Spinal cord (tissue), 10 donors: ENCODE data around the gene CNNM4. TPM values are rescaled to one million over a fixed set of nuclear protein-coding genes. Genes with fewer than 3 reads are reported as not detected.
A peak's percentile ranks its signal among the peaks of the same experiment; 100 is the strongest.
"Not testable (repeated sequence)": the region's sequence is repeated elsewhere in the genome, so short reads cannot be mapped to it uniquely, and the experiment has no call there.

Experiments
- DNase-seq, 6 donors: peaks; one replicate each; pipeline versions ENCODE4 v3.0.0 to v3.0.0-alpha.2; 2013 to 2015; ENCODE audit warnings: low spot score in 6 of 6, low read depth in 4 of 6
- H3K27ac ChIP-seq: one replicate; pipeline ENCODE4 v1.5.1; 2013; ENCODE audit warnings: low read depth, low read length, control low read depth
- H3K27me3 ChIP-seq: one replicate; pipeline ENCODE4 v1.6.1; 2013; ENCODE audit warnings: low read length; ENCODE audit not compliant: control insufficient read depth, insufficient read depth
- H3K36me3 ChIP-seq: one replicate; pipeline ENCODE4 v1.6.1; 2013; ENCODE audit warnings: low read length; ENCODE audit not compliant: control insufficient read depth, insufficient read depth
- H3K4me1 ChIP-seq: one replicate; pipeline ENCODE4 v1.6.1; 2013; ENCODE audit warnings: low read length; ENCODE audit not compliant: control insufficient read depth, insufficient read depth
- H3K4me3 ChIP-seq: one replicate; pipeline ENCODE4 v1.5.1; 2013; ENCODE audit warnings: low read depth, low read length, control low read depth
- H3K9me3 ChIP-seq: one replicate; pipeline ENCODE4 v1.6.1; 2013; ENCODE audit warnings: low read length; ENCODE audit not compliant: control insufficient read depth, insufficient read depth
- WGBS: methylation state at CpG from one replicate; pipeline ENCODE4 v1.1.5; 2013; ENCODE audit warnings: missing lambda C conversion rate; ENCODE audit not compliant: insufficient coverage; 5-methylcytosine and 5-hydroxymethylcytosine counted together
- polyA plus RNA-seq, 2 donors: library from polyadenylated mRNA; unstranded; fragments of 120-200 nt; gene quantifications; one replicate each; pipeline ENCODE4 v1.2.1, GENCODE V29; 2013; ENCODE audit not compliant: insufficient read length in 2 of 2
- total RNA-seq, 2 donors: library from RNA; depleted of rRNA in 1 of 2; stranded (reverse); fragments of 120-200 nt in 1 of 2; fragments of >200 nt in 1 of 2; gene quantifications; one replicate each; pipeline versions ENCODE4 v1.2.3 to v1.2.4, GENCODE V29; 2013 to 2014
- donor health status: healthy.

Gene CNNM4
- total and polyA plus RNA-seq, 4 donors = 5.1 to 12.6 (median 7.4) TPM

DNA sequence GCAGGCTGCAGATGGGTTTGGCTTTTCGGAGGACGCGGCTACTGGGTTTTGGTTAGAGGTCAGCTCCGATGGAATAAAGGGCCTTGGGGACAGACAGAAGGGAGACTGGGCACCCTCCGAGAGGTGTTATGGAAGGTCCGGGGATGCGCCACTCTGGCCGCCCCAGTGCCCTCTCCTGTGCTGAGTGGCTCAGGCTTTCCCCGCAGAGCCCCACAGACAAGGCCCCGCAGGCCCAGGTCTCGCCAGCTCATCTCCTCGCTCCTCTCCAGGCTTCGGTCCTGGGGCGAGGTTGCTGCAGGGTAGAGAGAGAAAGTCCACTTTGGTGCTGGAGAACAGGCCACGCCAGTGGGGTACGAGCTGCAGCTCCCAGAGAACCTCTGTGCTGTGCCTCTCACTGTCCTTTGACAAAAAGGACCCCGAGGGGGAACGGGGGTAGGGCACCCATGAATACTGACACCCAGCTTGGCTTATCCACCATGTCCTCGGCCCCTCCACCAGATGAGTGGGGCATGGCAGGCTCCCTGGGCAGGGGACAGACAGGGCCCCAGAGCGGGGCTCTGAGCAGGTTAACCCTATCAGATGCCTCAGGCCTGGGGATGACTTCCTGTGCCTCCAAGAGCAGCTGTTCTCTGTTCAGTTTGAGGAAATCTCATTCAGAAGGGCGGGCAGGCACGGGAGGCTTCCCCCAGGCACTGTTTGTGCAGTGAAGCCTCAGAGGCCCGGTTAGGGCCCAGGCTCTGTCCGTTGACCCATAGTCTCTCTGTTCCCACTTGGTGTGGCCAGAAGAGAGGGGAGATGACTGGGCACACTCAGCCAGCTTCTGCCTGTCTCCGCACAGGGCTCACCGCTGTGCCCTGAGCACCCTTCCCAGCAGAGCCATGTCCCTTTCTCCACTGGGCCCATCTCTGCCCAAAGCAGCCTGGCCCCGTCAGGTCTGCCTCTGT, 39.6 kb downstream of the CNNM4 start:
- H3K27me3 ChIP-seq = no peaks in the 10 kb centered on the region
- peaks cover 10% of the 10 kb centered on the region for H3K4me1 ChIP-seq
- WGBS = 89% methylated on average over 27 of the region's 27 CpGs
- H3K27ac ChIP-seq = no peak overlapping the region
- no peak for DNase-seq
- H3K9me3 ChIP-seq = no peaks in the 10 kb centered on the region
- no peak overlapping the region for H3K4me3 ChIP-seq
- peaks cover 64% of the 10 kb centered on the region for H3K36me3 ChIP-seq

DNA sequence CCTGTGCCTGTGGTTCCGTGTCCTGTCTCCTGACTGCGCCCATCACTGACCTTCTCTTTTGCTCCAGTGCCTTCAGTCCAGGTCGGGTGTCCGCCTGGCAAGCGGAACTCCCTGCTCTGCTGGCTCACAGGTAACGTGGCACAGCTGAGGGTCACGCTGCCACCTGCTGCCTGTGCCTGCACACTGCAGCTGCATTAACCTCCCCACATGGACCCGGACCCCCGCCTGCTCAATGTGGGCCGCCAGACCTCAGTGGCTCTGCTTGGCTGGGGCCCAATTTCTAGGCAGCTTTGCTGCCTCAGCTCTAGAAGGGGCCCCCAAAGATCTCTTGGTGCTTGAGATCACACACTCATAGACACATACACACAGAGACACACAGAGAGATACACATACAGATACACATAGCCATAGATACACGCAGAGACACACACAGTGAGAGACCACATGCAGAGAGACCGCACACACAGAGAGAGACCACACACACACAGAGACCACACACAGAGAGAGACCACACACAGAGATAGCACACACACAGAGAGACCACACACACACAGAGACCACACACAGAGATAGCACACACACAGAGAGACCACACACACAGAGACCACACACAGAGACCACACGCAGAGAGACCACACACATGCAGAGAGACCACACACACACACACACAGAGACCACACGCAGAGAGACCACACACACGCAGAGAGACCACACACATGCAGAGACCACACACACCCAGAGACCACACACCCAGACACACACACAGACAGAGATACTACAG, 40.5 kb downstream of the CNNM4 start:
- H3K4me1 ChIP-seq = peaks cover 10% of the 10 kb centered on the region
- peaks cover 64% of the 10 kb centered on the region for H3K36me3 ChIP-seq
- no peak overlapping the region for H3K4me3 ChIP-seq
- peak in 4 of 6 donors; percentile 31 to 86 (median 58) for DNase-seq
- WGBS = 43% methylated on average over 15 of the region's 15 CpGs
- H3K9me3 ChIP-seq = no peaks in the 10 kb centered on the region
- no peak overlapping the region for H3K27ac ChIP-seq
- no peaks in the 10 kb centered on the region for H3K27me3 ChIP-seq

DNA sequence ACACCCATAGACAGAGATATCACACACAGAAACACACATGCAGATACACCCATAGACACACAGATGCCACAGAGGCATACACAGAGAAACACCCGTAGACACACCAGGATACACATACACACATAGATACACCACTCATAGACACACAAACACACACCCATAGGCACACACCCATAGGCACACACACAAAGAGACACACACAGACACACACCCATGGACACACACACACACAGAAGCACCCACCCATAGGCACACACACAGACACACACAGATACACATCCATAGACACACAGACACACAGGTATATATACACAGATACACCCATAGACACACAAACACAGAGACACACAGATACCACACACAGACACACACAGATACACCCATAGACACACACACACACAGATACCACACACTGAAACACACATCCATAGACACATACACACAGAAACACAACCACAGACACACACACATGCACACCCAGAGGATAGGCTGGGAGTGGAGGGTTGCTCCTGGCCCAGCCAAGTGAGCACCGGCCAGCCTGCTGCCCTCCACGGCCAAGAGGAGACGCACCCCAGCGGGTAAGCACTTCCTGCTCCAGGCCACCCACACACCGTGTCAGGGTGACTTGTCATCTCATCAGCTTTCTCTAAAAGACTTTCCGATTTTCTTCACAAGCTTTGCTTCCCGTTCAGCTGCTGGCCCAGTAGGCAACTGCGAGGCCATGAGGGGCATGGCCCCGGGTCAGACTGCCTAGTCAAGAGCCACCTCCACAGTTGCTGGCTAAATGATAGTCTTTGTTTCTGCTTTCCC, 41.3 kb downstream of the CNNM4 start:
- 79% methylated on average over 9 of the region's 10 CpGs for whole genome bisulfite sequencing
- Histone ChIP-seq H3K4me1 (peaks cover 10% of the 10 kb centered on the region), H3K4me3 (no peak overlapping the region), H3K27me3 (no peaks in the 10 kb centered on the region), H3K36me3 (peaks cover 63% of the 10 kb centered on the region), H3K27ac (no peak overlapping the region), H3K9me3 (no peaks in the 10 kb centered on the region)
- DNase-seq = no peak

DNA sequence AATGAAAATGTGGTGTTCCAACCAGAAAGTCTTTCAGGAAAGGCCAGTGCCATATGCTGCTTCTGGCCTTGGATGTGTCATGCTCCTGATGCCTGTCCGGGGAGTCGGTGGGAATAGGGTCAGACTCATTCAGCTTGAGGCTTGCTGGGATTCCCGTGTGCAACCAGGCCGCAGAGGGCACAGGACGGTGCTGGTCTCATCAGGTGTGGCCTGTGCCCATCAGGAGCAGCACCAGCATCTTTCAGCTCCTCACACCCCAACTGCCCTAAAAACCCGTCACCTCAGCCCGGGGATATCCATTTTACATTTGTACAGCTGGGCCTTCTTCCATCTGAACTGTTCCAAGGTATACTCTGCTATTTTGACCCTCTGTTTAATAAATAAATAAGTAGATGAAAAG, 42.0 kb downstream of the CNNM4 start:
- WGBS = 89% methylated on average over 5 of the region's 7 CpGs
- no peak overlapping the region for H3K4me3 ChIP-seq
- H3K27ac ChIP-seq = no peak overlapping the region
- DNase-seq = no peak
- peaks cover 56% of the 10 kb centered on the region for H3K36me3 ChIP-seq
- H3K9me3 ChIP-seq = no peaks in the 10 kb centered on the region
- H3K27me3 ChIP-seq = no peaks in the 10 kb centered on the region
- peaks cover 10% of the 10 kb centered on the region for H3K4me1 ChIP-seq

DNA sequence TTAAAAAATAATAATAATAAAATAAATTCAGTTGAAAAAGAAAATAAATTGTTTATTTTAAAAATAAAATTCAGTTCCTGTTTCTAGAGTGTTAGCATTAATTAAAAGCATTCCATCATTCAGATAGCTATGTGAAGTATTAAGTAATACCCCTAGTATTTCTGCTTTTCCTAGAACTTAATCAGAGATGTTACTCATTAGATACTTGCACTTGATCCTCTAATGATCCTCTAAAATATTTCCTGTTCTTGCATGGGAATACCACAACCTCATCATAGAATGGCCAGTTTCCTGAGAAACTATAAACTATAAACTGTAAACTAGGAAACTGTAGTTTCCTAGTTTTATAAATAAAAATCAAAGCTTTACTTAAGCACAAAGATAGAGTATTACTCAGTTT, 44.3 kb downstream of the CNNM4 start:
- Histone ChIP-seq H3K27me3 (no peaks in the 10 kb centered on the region), H3K27ac (no peak overlapping the region), H3K9me3 (no peaks in the 10 kb centered on the region), H3K36me3 (peaks cover 50% of the 10 kb centered on the region), H3K4me1 (peaks cover 10% of the 10 kb centered on the region), H3K4me3 (no peak overlapping the region)
- no peak for DNase-seq

DNA sequence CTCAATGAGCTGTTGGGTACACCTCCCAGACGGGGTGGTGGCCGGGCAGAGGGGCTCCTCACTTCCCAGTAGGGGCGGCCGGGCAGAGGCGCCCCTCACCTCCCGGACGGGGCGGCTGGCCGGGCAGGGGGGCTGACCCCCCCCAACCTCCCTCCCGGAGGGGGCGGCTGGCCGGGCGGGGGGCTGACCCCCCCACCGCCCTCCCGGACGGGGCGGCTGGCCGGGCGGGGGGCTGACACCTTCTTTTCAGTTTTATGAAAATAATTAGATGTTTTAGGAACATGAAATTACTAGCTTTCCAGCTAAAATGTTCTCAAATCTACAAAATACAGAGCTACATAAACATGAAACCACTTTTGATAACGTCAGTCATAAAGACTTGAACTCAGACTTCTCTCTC, 45.2 kb downstream of the CNNM4 start:
- not testable (repeated sequence) for H3K27me3 ChIP-seq, H3K4me3 ChIP-seq, H3K27ac ChIP-seq, DNase-seq, H3K9me3 ChIP-seq, H3K4me1 ChIP-seq
- H3K36me3 ChIP-seq = peaks cover 50% of the 10 kb centered on the region
- no CpG with 5 or more reads among the region's 20 CpGs for WGBS

DNA sequence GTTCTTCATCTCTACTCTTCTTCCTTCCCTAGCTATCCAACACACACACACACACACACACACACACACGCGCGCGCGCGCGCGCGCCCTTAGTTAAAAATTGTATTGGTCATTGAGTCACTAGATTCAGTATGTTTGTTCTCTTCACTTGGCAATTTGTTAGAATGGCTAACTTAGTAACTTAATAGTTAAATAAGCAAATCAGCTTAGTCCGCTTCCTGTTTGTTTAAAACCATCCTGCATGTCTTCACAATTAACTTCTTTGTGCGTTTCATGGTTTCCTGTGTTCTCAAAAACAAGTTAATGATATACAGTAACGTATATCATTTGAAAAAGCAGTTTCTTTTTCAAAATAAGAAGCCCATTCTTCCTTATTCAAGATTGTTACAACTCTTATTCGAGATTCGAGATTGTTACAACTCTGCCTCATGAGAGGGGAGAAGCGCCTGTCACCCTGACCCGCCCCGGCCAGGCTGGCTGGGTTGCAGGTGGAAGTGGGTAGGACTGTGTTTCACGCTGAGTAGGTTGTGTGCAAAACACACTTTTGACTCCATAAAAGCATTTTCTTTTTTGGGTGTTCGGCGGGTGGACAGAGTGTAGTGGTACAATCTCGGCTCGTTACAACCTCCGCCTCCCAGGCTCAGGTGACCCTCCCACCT, 45.9 kb downstream of the CNNM4 start:
- Histone ChIP-seq H3K27me3 (no peaks in the 10 kb centered on the region), H3K4me3 (no peak overlapping the region), H3K36me3 (peaks cover 46% of the 10 kb centered on the region), H3K27ac (no peak overlapping the region), H3K4me1 (no peaks in the 10 kb centered on the region), H3K9me3 (no peaks in the 10 kb centered on the region)
- no peak for DNase-seq
- WGBS = 87% methylated on average over 3 of the region's 23 CpGs

DNA sequence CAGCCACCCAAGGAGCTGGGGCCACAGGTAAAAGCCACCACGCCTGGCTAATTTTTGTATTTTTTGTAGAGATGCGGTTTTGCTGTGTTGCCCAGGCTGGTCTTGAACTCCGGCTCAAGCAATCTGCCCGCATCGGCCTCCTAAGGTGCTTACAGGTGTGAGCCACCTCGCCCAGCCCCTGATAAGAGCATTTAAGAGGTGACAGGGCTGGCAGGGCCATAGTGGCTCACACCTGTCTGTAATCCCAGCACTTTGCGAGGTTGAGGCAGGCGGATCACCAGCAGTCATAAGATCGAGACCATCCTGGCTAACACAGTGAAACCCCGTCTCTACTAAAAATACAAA, 46.4 kb downstream of the CNNM4 start:
- no peaks in the 10 kb centered on the region for H3K27me3 ChIP-seq
- DNase-seq = no peak
- WGBS = 100% methylated on average over 7 of the region's 10 CpGs
- no peak overlapping the region for H3K4me3 ChIP-seq
- H3K9me3 ChIP-seq = no peaks in the 10 kb centered on the region
- no peak overlapping the region for H3K27ac ChIP-seq
- H3K4me1 ChIP-seq = no peaks in the 10 kb centered on the region
- H3K36me3 ChIP-seq = peaks cover 42% of the 10 kb centered on the region

DNA sequence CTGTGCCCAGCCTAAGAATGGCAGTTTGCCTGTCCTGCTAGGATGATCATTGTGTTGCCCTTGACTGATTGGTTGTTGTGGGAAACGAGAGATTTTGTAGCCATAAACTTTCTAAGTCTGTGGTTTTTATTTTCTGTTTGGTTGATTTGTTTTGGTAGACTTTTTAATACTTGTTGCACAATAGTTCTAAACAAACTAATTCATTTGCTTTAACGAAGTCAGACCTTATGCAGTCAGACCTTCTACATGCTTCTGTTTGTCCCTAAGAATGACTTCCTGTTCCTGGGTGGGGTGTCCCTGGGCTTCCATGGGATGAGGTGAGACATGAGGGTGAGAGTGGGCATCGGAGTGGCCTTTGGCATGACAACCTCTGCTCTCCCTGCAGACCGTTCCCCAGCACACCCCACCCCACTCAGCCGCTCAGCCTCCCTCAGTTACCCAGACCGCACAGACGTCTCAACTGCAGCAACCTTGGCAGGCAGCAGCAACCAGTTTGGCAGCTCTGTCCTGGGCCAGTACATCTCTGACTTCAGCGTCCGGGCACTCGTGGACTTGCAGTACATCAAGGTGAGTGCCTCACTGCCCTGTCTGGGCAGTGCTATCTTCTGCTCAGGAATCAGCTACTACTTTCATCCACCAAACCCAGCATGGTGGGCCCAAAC, 47.6 kb downstream of the CNNM4 start:
- H3K36me3 ChIP-seq = peaks cover 34% of the 10 kb centered on the region
- H3K4me1 ChIP-seq = no peaks in the 10 kb centered on the region
- H3K4me3 ChIP-seq = no peak overlapping the region
- H3K9me3 ChIP-seq = no peaks in the 10 kb centered on the region
- no peak for DNase-seq
- no peaks in the 10 kb centered on the region for H3K27me3 ChIP-seq
- no peak overlapping the region for H3K27ac ChIP-seq
- 83% methylated on average over 7 of the region's 10 CpGs for WGBS
